Smooth muscle cell (in vitro differentiated cells): Measurements from ENCODE around the gene CD96. TPM values are rescaled to one million over a fixed set of nuclear protein-coding genes. Genes with fewer than 3 reads are reported as not detected.
A peak's percentile ranks its signal among the peaks of the same experiment; 100 is the strongest.

Source experiments
- DNase-seq: peaks from one replicate; lab custom pipeline; 2025; ENCODE audit not compliant: unreplicated experiment; lab: John Stamatoyannopoulos, UW
- H2AFZ ChIP-seq: fragments of 200-600 bp; sonication (generic); 2 replicates; pipeline ENCODE4 v1.6.0; 2016; ENCODE audit warnings: antibody characterized with exemption, low read depth, mild to moderate bottlenecking
- H3F3A ChIP-seq: fragments of 200-600 bp; sonication (generic); 2 replicates; pipeline ENCODE4 v1.6.0; 2017; ENCODE audit warnings: antibody characterized with exemption, low read depth
- H3K27ac ChIP-seq: fragments of 200-600 bp; sonication (generic); 2 replicates; pipeline ENCODE4 v1.5.1; 2016; ENCODE audit warnings: low read depth, mild to moderate bottlenecking
- H3K27me3 ChIP-seq: fragments of 200-600 bp; sonication (generic); 2 replicates; pipeline ENCODE4 v1.6.1; 2016; ENCODE audit warnings: low read depth, mild to moderate bottlenecking
- H3K36me3 ChIP-seq: fragments of 200-600 bp; sonication (generic); 2 replicates; pipeline ENCODE4 v1.5.1; 2016; ENCODE audit warnings: low read depth
- H3K4me1 ChIP-seq: fragments of 200-600 bp; sonication (generic); 2 replicates; pipeline ENCODE4 v1.5.1; 2016; ENCODE audit warnings: low read depth
- H3K4me2 ChIP-seq: fragments of 200-600 bp; sonication (generic); 2 replicates; pipeline ENCODE4 v1.6.0; 2016; ENCODE audit warnings: mild to moderate bottlenecking
- H3K4me3 ChIP-seq: fragments of 200-600 bp; sonication (generic); 2 replicates; pipeline ENCODE4 v1.5.1; 2016; ENCODE audit warnings: mild to moderate bottlenecking
- H3K79me2 ChIP-seq: fragments of 200-600 bp; sonication (generic); 2 replicates; pipeline ENCODE4 v1.6.0; 2016; ENCODE audit warnings: low read depth, mild to moderate bottlenecking
- H3K9ac ChIP-seq: fragments of 200-600 bp; sonication (generic); 2 replicates; pipeline ENCODE4 v1.6.0; 2016; ENCODE audit warnings: low read depth
- H3K9me3 ChIP-seq: fragments of 200-600 bp; sonication (generic); replicated peaks from 2 replicates; pipeline ENCODE4 v1.5.1; 2016; ENCODE audit warnings: low read depth
- H4K20me1 ChIP-seq: fragments of 200-600 bp; sonication (generic); 2 replicates; pipeline ENCODE4 v1.6.0; 2016; ENCODE audit warnings: low read depth
- WGBS: methylation state at CpG from one replicate; pipeline ENCODE4 v1.1.7; 2016; ENCODE audit warnings: low lambda C conversion rate; 5-methylcytosine and 5-hydroxymethylcytosine counted together
- polyA plus RNA-seq: library from polyadenylated mRNA; unstranded; fragments of >200 nt; fragmentation: Nextera tagmentation; extraction: Ambion mirVana; gene quantifications from 2 replicates; pipeline ENCODE4 v1.2.1, GENCODE V29; 2016
- total RNA-seq: library from RNA; depleted of rRNA; stranded (reverse); fragments of >200 nt; gene quantifications from 2 replicates; pipeline ENCODE4 v1.2.3, GENCODE V29; 2014
- TF ChIP-seq, protein P1 (sequence below): fragments of 200-600 bp; sonication (generic); IDR thresholded peaks from 2 replicates; pipeline ENCODE4 v1.5.1; 2017; ENCODE audit warnings: borderline replicate concordance, mild to moderate bottlenecking, antibody characterized with exemption; ENCODE audit not compliant: insufficient read depth, poor library complexity, severe bottlenecking

CD96 gene
- total and polyA plus RNA-seq, 2 experiments from 2014 or later: 0.09 to 0.46 TPM

DNA sequence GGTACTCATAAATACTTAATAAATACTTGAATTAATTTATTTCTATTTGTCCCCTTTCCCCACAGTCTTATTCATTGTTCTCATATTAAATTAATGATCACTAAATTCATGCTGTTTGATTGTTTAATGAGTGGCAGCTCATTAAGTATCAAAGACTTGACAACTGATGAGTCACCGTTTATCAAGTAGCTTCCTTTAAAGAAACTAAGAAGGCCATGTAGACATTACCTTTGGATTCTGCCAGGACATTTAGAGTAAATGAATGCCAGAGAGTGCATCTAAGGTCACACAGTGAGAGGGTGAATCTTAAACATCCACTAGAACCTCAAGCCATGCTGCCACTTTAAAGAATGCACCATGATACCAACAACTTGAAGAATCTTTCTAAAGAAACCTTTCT lies 29.3 kb downstream of the CD96 start:
- Histone ChIP-seq H3K9ac (no peak overlapping the region), H3K4me2 (no peak overlapping the region), H3K27ac (no peak overlapping the region), H3K36me3 (no peaks in the 10 kb centered on the region), H3K9me3 (no peaks in the 10 kb centered on the region), H3K27me3 (no peaks in the 10 kb centered on the region), H4K20me1 (no peaks in the 10 kb centered on the region), H3K4me1 (no peaks in the 10 kb centered on the region), H2AFZ (no peak overlapping the region), H3K4me3 (no peak overlapping the region), H3F3A (no peaks in the 10 kb centered on the region), H3K79me2 (no peaks in the 10 kb centered on the region)
- 92% methylated on average over 1 of the region's 1 CpG for WGBS
- TF ChIP-seq, protein P1, sequence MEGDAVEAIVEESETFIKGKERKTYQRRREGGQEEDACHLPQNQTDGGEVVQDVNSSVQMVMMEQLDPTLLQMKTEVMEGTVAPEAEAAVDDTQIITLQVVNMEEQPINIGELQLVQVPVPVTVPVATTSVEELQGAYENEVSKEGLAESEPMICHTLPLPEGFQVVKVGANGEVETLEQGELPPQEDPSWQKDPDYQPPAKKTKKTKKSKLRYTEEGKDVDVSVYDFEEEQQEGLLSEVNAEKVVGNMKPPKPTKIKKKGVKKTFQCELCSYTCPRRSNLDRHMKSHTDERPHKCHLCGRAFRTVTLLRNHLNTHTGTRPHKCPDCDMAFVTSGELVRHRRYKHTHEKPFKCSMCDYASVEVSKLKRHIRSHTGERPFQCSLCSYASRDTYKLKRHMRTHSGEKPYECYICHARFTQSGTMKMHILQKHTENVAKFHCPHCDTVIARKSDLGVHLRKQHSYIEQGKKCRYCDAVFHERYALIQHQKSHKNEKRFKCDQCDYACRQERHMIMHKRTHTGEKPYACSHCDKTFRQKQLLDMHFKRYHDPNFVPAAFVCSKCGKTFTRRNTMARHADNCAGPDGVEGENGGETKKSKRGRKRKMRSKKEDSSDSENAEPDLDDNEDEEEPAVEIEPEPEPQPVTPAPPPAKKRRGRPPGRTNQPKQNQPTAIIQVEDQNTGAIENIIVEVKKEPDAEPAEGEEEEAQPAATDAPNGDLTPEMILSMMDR: no peak
- no peak for DNase-seq

DNA sequence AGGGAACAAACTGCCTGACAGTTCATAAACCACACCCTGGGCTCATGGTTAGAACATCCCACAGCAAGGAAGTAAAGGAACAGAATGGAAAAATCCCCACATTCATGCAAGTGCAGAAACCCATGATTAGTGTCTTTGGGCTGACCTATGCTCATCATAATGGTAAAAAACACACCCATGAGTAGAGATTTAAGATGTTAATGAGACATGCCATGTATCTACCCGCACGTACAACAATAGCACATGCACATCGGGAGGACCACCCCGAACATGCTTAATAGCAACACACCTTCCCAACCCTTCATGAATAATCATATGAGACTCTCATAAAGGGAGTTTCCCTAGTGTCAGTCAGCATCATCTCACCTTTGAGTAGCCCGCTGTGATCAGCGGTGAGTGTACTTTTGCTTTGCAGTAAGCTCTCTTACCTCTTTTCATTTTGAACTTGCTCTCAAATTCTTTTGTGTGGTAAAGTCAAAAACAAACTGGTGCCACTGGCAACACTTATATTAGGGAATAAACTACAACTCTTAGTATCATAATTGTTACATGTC lies 30.0 kb downstream of the CD96 start:
- no peak overlapping the region for H3K4me3 ChIP-seq
- H3K9me3 ChIP-seq: no peaks in the 10 kb centered on the region
- H3K36me3 ChIP-seq: no peaks in the 10 kb centered on the region
- H2AFZ ChIP-seq: no peak overlapping the region
- H3K27me3 ChIP-seq: no peaks in the 10 kb centered on the region
- H3K4me2 ChIP-seq: no peak overlapping the region
- no peak overlapping the region for H3K27ac ChIP-seq
- TF ChIP-seq, protein P1: no peak
- DNase-seq: no peak
- H3K4me1 ChIP-seq: no peaks in the 10 kb centered on the region
- no peaks in the 10 kb centered on the region for H3F3A ChIP-seq
- H4K20me1 ChIP-seq: no peaks in the 10 kb centered on the region
- H3K9ac ChIP-seq: no peak overlapping the region
- 96% methylated on average over 6 of the region's 6 CpGs for WGBS
- no peaks in the 10 kb centered on the region for H3K79me2 ChIP-seq

DNA sequence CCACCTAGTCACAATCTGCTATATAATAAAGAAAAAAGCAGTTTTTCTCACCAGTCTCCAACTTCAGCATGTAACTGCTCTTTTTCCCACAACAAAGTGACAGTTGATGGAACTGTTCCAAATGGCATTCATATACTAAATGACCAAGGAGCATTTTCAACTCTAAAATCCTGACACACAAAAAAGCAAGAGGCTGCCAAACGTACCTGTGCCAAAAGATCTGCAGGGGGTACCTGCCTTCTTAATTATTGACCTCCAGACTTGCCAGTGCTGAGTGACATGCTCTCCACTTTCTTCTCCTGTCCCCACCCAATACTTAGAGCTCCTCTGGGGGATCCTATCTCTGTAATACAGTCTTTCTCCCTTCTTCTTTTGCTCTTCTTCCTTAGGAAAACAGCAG lies 35.1 kb downstream of the CD96 start:
- Histone ChIP-seq H2AFZ (peak overlapping the region; percentile 5), H3K4me3 (no peak overlapping the region), H3K4me1 (no peaks in the 10 kb centered on the region), H4K20me1 (no peaks in the 10 kb centered on the region), H3K9me3 (no peaks in the 10 kb centered on the region), H3K4me2 (no peak overlapping the region), H3F3A (peaks cover 13% of the 10 kb centered on the region), H3K79me2 (no peaks in the 10 kb centered on the region), H3K27ac (no peak overlapping the region), H3K36me3 (no peaks in the 10 kb centered on the region), H3K9ac (no peak overlapping the region), H3K27me3 (no peaks in the 10 kb centered on the region)
- TF ChIP-seq, protein P1: no peak
- WGBS: 78% methylated on average over 1 of the region's 1 CpG
- DNase-seq: no peak
